Activated effector memory CD4-positive, alpha-beta T cell treated with Interleukin-2 at 50 U/mL for 16 hours (primary cell): ENCODE results near the gene GMEB2.

Experiments used
- DNase-seq: peaks from one replicate; pipeline ENCODE4 v3.0.0-alpha.2; 2020

Gene GMEB2

GRCh38 chr20:63610581-63611435, 16.1 kb downstream of the GMEB2 start:
- DNase-seq = no peak

- no peak for DNase-seq
Observed at GRCh38 chr20:63606686-63607085, 20.2 kb downstream of the GMEB2 start.

- DNase-seq = no peak
Observed at GRCh38 chr20:63602321-63602720, 24.6 kb downstream of the GMEB2 start.

- DNase-seq = peak; percentile 25
Observed at GRCh38 chr20:63601679-63602078, 25.2 kb downstream of the GMEB2 start.

- DNase-seq = no peak
Observed at GRCh38 chr20:63599396-63600050, 27.4 kb downstream of the GMEB2 start.

GRCh38 chr20:63598479-63599395, 28.2 kb downstream of the GMEB2 start:
- no peak for DNase-seq

GRCh38 chr20:63597651-63598478, 29.0 kb downstream of the GMEB2 start:
- DNase-seq = no peak

- no peak for DNase-seq
Observed at GRCh38 chr20:63596423-63596822, 30.5 kb downstream of the GMEB2 start.

GRCh38 chr20:63595416-63596127, 31.3 kb downstream of the GMEB2 start:
- DNase-seq = no peak

- DNase-seq = no peak
Observed at GRCh38 chr20:63594043-63594561, 32.8 kb downstream of the GMEB2 start.

GRCh38 chr20:63592661-63593060, 34.2 kb downstream of the GMEB2 start:
- no peak for DNase-seq

- no peak for DNase-seq
Observed at GRCh38 chr20:63591786-63592355, 35.0 kb downstream of the GMEB2 start.

GRCh38 chr20:63591147-63591533, 35.8 kb downstream of the GMEB2 start:
- no peak for DNase-seq

- DNase-seq = no peak
Observed at GRCh38 chr20:63590218-63591146, 36.4 kb downstream of the GMEB2 start.

GRCh38 chr20:63589261-63590217, 37.4 kb downstream of the GMEB2 start:
- DNase-seq = no peak

- no peak for DNase-seq
Observed at GRCh38 chr20:63588641-63589041, 38.3 kb downstream of the GMEB2 start.

- no peak for DNase-seq
Observed at GRCh38 chr20:63587776-63588591, 38.9 kb downstream of the GMEB2 start.

- DNase-seq = no peak
Observed at GRCh38 chr20:63587256-63587655, 39.6 kb downstream of the GMEB2 start.
